HL-60 (cell line): Measurements from ENCODE around the gene CRABP2.

Experiments used
- CTCF ChIP-seq: IDR thresholded peaks from one replicate; pipeline ENCODE4 v1.5.1; 2011; ENCODE audit warnings: low read length, control low read depth, inconsistent platforms; ENCODE audit not compliant: insufficient read depth
- POLR2AphosphoS5 ChIP-seq: IDR thresholded peaks from 2 replicates; pipeline ENCODE4 v1.6.1; 2012; ENCODE audit warnings: low read depth

GRCh38 chr1:156709757-156710489 lies 4.5 kb upstream of the CRABP2 start:
- TF ChIP-seq CTCF (no peak), POLR2AphosphoS5 (no peak)
